HG02884 (cell line): Measurements from ENCODE around the gene LMO2.

Experiments used
- ATAC-seq: cut with Tn5 transposase; IDR thresholded peaks from one replicate; pipeline ENCODE4 v1.9.1; 2021; ENCODE audit warnings: mild to moderate bottlenecking, moderate library complexity; ENCODE audit not compliant: unreplicated experiment

Gene LMO2

GRCh38 chr11:33889821-33890378 is 2.0 kb downstream of the LMO2 start:
- ATAC-seq = no peak

- ATAC-seq = no peak
Observed at GRCh38 chr11:33889296-33889695, 2.6 kb downstream of the LMO2 start.

GRCh38 chr11:33887886-33888285 is 4.0 kb downstream of the LMO2 start:
- ATAC-seq = no peak

- ATAC-seq = no peak
Observed at GRCh38 chr11:33885338-33886005, 6.4 kb downstream of the LMO2 start.

- ATAC-seq = no peak
Observed at GRCh38 chr11:33884601-33885000, 7.3 kb downstream of the LMO2 start.

- no peak for ATAC-seq
Observed at GRCh38 chr11:33884035-33884434, 7.8 kb downstream of the LMO2 start.

- ATAC-seq = no peak
Observed at GRCh38 chr11:33881651-33882503, 10.0 kb downstream of the LMO2 start.

- no peak for ATAC-seq
Observed at GRCh38 chr11:33880979-33881378, 10.9 kb downstream of the LMO2 start.

GRCh38 chr11:33879375-33879774 is 12.5 kb downstream of the LMO2 start:
- no peak for ATAC-seq

- no peak for ATAC-seq
Observed at GRCh38 chr11:33877038-33877437, 14.8 kb downstream of the LMO2 start.

GRCh38 chr11:33875621-33876294 is 16.1 kb downstream of the LMO2 start:
- no peak for ATAC-seq

GRCh38 chr11:33874910-33875490 is 16.9 kb downstream of the LMO2 start:
- no peak for ATAC-seq

GRCh38 chr11:33874433-33874832 is 17.4 kb downstream of the LMO2 start:
- no peak for ATAC-seq

GRCh38 chr11:33869481-33870422 is 22.1 kb downstream of the LMO2 start:
- peak; percentile 46 for ATAC-seq

- peak; percentile 9 for ATAC-seq
Observed at GRCh38 chr11:33868647-33869461, 23.0 kb downstream of the LMO2 start.

GRCh38 chr11:33867996-33868646 is 23.8 kb downstream of the LMO2 start:
- no peak for ATAC-seq

GRCh38 chr11:33867561-33867960 is 24.3 kb downstream of the LMO2 start:
- no peak for ATAC-seq

GRCh38 chr11:33866936-33867335 is 24.9 kb downstream of the LMO2 start:
- ATAC-seq = no peak

- ATAC-seq = no peak
Observed at GRCh38 chr11:33864479-33864878, 27.4 kb downstream of the LMO2 start.
